Activated naive CD4-positive, alpha-beta T cell treated with anti-CD3 and anti-CD28 coated beads, Interleukin-2, amount 50 U/mL, for 72 hours (primary cell): ENCODE measurements around the gene ZBTB44. TPM values are rescaled to one million over a fixed set of nuclear protein-coding genes. Genes with fewer than 3 reads are reported as not detected.
"Not testable (repeated sequence)": the region's sequence is repeated elsewhere in the genome, so short reads cannot be mapped to it uniquely, and the experiment has no call there.

Experiments
- ATAC-seq, 2 donors: fragments of 150-1000 bp; cut with Tn5 transposase; 2 replicates each; pipeline ENCODE4 v1.10.0; 2021; ENCODE audit warnings: mild to moderate bottlenecking in 2 of 2, moderate library complexity in 2 of 2
- DNase-seq, 2 donors: peaks; one replicate each; pipeline ENCODE4 v3.0.0; 2021 to 2022; ENCODE audit warnings: low spot score in 2 of 2
- H3K27ac Mint-ChIP-seq, 2 donors: one replicate each; pipeline ENCODE4 v1.8.0; 2022; ENCODE audit warnings: mild to moderate bottlenecking in 2 of 2, mixed read lengths in 2 of 2
- H3K36me3 Mint-ChIP-seq, 2 donors: one replicate each; pipeline ENCODE4 v1.8.0; 2022; ENCODE audit warnings: mixed read lengths in 2 of 2
- H3K9me3 Mint-ChIP-seq, 2 donors: one replicate each; pipeline ENCODE4 v1.8.0; 2022; ENCODE audit warnings: mixed read lengths in 2 of 2
- total RNA-seq, 2 donors: library from RNA; stranded (reverse); gene quantifications; one replicate each; pipeline ENCODE4 v1.2.3, GENCODE V29; 2022

The ZBTB44 gene
- total RNA-seq, 2 donors from 2014 or later: 43.4 to 47.2 TPM

GRCh38 chr11:130278745-130279144 is 36.0 kb downstream of the ZBTB44 start:
- peak in 1 of 2 donors; percentile 32 for ATAC-seq

GRCh38 chr11:130278151-130278550 is 36.6 kb downstream of the ZBTB44 start:
- Mint-ChIP-seq H3K9me3 (peaks cover 10 to 13% of the 10 kb centered on the region in 2 donors), H3K27ac (no peak overlapping the region), H3K36me3 (peaks cover 18 to 31% of the 10 kb centered on the region in 2 donors)
- ATAC-seq: peak; percentile 31 to 63
- DNase-seq: no peak

More at GRCh38 chr11:130278745-130279144, 36.0 kb downstream of the ZBTB44 start:
- Mint-ChIP-seq H3K36me3 (peaks cover 18 to 31% of the 10 kb centered on the region in 2 donors), H3K27ac (peak overlapping the region in 1 of 2 donors; percentile 51), H3K9me3 (peaks cover 10 to 13% of the 10 kb centered on the region in 2 donors)
- DNase-seq: no peak

- Mint-ChIP-seq H3K9me3 (no peaks in the 10 kb centered on the region), H3K27ac (no peak overlapping the region), H3K36me3 (no peaks in the 10 kb centered on the region)
- no peak for DNase-seq
- ATAC-seq: no peak
Observed at GRCh38 chr11:130272336-130272735, 42.4 kb downstream of the ZBTB44 start.

- Mint-ChIP-seq H3K9me3 (no peaks in the 10 kb centered on the region), H3K36me3 (peaks cover 0 to 6% of the 10 kb centered on the region in 2 donors), H3K27ac (no peak overlapping the region)
- DNase-seq (no peak), ATAC-seq (no peak)
Observed at GRCh38 chr11:130269326-130269943, 45.3 kb downstream of the ZBTB44 start.

- ATAC-seq: no peak
- no peak overlapping the region for H3K27ac Mint-ChIP-seq
- peaks cover 3 to 5% of the 10 kb centered on the region in 2 donors for H3K9me3 Mint-ChIP-seq
- no peak for DNase-seq
- H3K36me3 Mint-ChIP-seq: peaks cover 33 to 50% of the 10 kb centered on the region in 2 donors
Observed at GRCh38 chr11:130263351-130263750, 51.4 kb downstream of the ZBTB44 start.

GRCh38 chr11:130262424-130262823 is 52.3 kb downstream of the ZBTB44 start:
- Mint-ChIP-seq H3K36me3 (peaks cover 34 to 60% of the 10 kb centered on the region in 2 donors), H3K27ac (peak overlapping the region in 1 of 2 donors; percentile 39), H3K9me3 (peaks cover 3 to 5% of the 10 kb centered on the region in 2 donors)
- no peak for DNase-seq
- no peak for ATAC-seq

- H3K27ac Mint-ChIP-seq: no peak overlapping the region
- ATAC-seq: no peak
Observed at GRCh38 chr11:130261571-130261970, 53.1 kb downstream of the ZBTB44 start.

GRCh38 chr11:130260742-130261141 is 54.0 kb downstream of the ZBTB44 start:
- no peak for DNase-seq
- peaks cover 3 to 5% of the 10 kb centered on the region in 2 donors for H3K9me3 Mint-ChIP-seq
- no peak for ATAC-seq
- no peak overlapping the region for H3K27ac Mint-ChIP-seq
- H3K36me3 Mint-ChIP-seq: peaks cover 45 to 60% of the 10 kb centered on the region in 2 donors

More at GRCh38 chr11:130261571-130261970, 53.1 kb downstream of the ZBTB44 start:
- Mint-ChIP-seq H3K9me3 (peaks cover 3 to 5% of the 10 kb centered on the region in 2 donors), H3K36me3 (peaks cover 40 to 60% of the 10 kb centered on the region in 2 donors)
- DNase-seq: no peak

GRCh38 chr11:130260080-130260627 is 54.6 kb downstream of the ZBTB44 start:
- peaks cover 51 to 66% of the 10 kb centered on the region in 2 donors for H3K36me3 Mint-ChIP-seq
- H3K9me3 Mint-ChIP-seq: peaks cover 7 to 8% of the 10 kb centered on the region in 2 donors
- no peak overlapping the region for H3K27ac Mint-ChIP-seq
- DNase-seq (no peak), ATAC-seq (no peak)

GRCh38 chr11:130251763-130252162 is 63.0 kb downstream of the ZBTB44 start:
- DNase-seq, H3K27ac Mint-ChIP-seq, ATAC-seq: not testable (repeated sequence)
- peaks cover 13 to 18% of the 10 kb centered on the region in 2 donors for H3K9me3 Mint-ChIP-seq
- peaks cover 35 to 37% of the 10 kb centered on the region in 2 donors for H3K36me3 Mint-ChIP-seq

GRCh38 chr11:130249929-130250328 is 64.8 kb downstream of the ZBTB44 start:
- ATAC-seq, H3K27ac Mint-ChIP-seq, DNase-seq: not testable (repeated sequence)
- Mint-ChIP-seq H3K9me3 (peaks cover 8 to 13% of the 10 kb centered on the region in 2 donors), H3K36me3 (peaks cover 20 to 23% of the 10 kb centered on the region in 2 donors)

- no peak for DNase-seq
- H3K9me3 Mint-ChIP-seq: peaks cover 8 to 13% of the 10 kb centered on the region in 2 donors
- no peak for ATAC-seq
- peaks cover 20 to 23% of the 10 kb centered on the region in 2 donors for H3K36me3 Mint-ChIP-seq
- H3K27ac Mint-ChIP-seq: no peak overlapping the region
Observed at GRCh38 chr11:130249371-130249770, 65.3 kb downstream of the ZBTB44 start.

- H3K36me3 Mint-ChIP-seq: peaks cover 17 to 20% of the 10 kb centered on the region in 2 donors
- no peak overlapping the region for H3K27ac Mint-ChIP-seq
- DNase-seq (no peak), ATAC-seq (no peak)
- H3K9me3 Mint-ChIP-seq: peaks cover 7 to 11% of the 10 kb centered on the region in 2 donors
Observed at GRCh38 chr11:130247319-130247718, 67.4 kb downstream of the ZBTB44 start.

- ATAC-seq (peak in 1 of 2 donors; percentile 50), DNase-seq (no peak)
- Mint-ChIP-seq H3K9me3 (peaks cover under 1 to 5% of the 10 kb centered on the region in 2 donors), H3K27ac (no peak overlapping the region), H3K36me3 (peaks cover 12 to 14% of the 10 kb centered on the region in 2 donors)
Observed at GRCh38 chr11:130246738-130247137, 68.0 kb downstream of the ZBTB44 start.

- H3K9me3 Mint-ChIP-seq: peaks cover 0 to 5% of the 10 kb centered on the region in 2 donors
- peaks cover 9 to 10% of the 10 kb centered on the region in 2 donors for H3K36me3 Mint-ChIP-seq
- no peak overlapping the region for H3K27ac Mint-ChIP-seq
- ATAC-seq (no peak), DNase-seq (no peak)
Observed at GRCh38 chr11:130246270-130246669, 68.4 kb downstream of the ZBTB44 start.

- not testable (repeated sequence) for H3K36me3 Mint-ChIP-seq
Observed at GRCh38 chr11:130245375-130245774, 69.3 kb downstream of the ZBTB44 start.

GRCh38 chr11:130244848-130245247 is 69.9 kb downstream of the ZBTB44 start:
- Mint-ChIP-seq H3K9me3 (no peaks in the 10 kb centered on the region), H3K36me3 (no peaks in the 10 kb centered on the region), H3K27ac (peak overlapping the region in 1 of 2 donors; percentile 13)
- ATAC-seq (peak in 1 of 2 donors; percentile 31), DNase-seq (no peak)

More at GRCh38 chr11:130245375-130245774, 69.3 kb downstream of the ZBTB44 start:
- not testable (repeated sequence) for H3K9me3 Mint-ChIP-seq, ATAC-seq, DNase-seq
- H3K27ac Mint-ChIP-seq: peak overlapping the region in 1 of 2 donors; percentile 13
